Bone marrow (tissue), 2 donors: ENCODE results near the gene PIP4K2B.
"Not testable (repeated sequence)": the region's sequence is repeated elsewhere in the genome, so short reads cannot be mapped to it uniquely, and the experiment has no call there.

Experiments used
- DNase-seq, 2 donors: peaks; one replicate each; lab custom pipeline; 2025; lab: John Stamatoyannopoulos, UW

The PIP4K2B gene

DNA sequence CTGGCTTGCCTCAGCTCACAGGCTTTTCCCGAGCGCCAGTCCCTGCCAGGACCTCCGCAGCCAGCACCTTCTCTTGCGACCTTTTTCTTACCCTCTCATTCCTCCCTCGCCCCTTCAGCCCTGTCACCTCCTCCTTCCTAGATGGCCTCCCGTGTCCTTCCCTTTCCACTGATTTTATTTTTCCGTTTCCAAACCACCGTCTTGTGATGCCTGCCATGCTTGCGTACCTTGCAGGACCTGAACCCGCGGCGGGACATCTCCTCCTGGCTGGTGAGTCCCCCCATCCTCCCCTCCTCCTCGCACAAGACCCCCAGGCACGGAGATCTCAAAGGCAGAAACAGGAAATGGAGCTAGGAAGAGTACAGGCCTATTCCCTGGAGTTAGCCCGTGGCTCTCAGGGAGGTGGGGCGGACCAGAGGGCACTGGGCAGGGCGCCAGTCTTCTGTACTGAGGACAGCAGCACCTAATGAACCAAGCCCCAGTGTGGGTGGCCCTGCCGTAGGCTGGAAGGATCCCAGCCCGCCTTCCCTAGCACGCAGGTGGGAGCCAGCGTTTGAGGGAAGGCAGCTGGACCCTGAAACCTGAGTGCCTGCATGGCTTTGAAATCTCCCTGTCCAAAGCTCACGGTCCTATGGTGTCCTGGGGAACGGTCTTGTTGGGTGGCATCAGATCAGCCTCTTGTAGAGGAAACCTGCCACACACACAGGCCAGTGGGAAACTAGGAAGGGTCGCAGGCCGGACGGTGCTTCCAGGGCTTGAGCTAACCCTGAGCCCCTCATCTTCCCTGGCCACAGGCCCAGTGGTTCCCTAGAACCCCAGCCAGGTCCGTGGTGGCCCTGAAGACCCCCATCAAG is 68.6 kb downstream of the PIP4K2B start:
- DNase-seq: no peak

DNA sequence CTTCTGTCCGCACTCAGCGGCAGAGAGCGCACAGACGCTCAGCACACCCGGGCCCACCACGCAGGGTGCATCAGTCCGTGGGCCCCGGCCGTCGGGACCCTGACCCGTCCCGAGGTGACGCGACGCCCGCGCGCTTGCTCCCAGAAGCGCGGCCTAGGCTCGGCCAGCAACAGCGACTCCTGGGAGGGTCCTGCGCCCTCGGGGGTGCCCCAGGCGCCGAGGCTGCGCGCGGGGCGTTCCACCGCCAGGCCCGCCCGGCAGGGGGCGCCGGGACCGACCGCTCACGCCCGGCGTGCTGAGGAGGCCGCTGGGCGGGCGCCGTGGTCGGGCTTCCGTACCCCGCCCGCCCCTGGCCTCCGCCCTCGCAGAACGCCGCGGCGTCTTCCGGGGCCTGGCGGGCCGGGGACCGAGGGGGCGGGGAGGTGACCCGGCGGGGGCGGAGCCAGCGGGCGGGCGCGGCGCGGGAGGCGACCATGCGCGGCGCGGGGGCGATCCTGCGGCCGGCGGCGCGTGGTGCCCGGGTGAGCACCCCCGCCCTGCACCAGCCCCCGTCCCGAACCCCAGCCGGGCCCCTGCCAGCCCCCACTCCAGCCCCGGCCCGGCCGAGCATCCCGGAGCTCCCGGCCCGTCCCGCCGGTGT is 69.3 kb downstream of the PIP4K2B start, which contains the start of gene CISD3:
TSS of gene CISD3 (plus strand) at position 456 of the 640 bp plus-strand sequence. CDS start at position 474, 18 bp downstream.
- peak; percentile 57 to 81 for DNase-seq

DNA sequence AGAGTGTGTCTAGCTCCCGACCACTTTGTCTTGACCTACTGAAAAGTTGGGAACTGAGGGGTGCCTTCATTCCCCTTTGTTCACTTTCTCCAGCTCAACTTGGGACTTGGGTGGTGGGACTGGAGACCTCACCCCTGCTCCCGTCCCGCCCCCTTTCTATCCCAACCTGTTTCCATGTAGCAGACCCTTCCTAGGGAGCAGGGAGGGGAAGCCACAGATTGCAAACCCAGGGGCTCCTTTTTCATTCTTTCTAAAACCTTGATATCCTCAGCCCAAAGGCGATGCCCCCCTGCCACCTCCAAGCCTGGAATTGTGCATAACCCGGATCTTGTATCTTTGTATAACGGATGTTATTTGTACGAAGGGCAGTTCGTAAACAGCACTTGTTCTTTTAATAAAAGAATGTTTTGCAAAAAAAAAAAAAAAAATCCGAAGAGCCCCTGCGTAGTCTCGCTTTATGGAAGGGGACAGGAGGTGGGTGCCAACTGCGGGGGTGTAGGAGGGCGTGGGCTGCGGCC is 69.9 kb downstream of the PIP4K2B start:
- DNase-seq: no peak

DNA sequence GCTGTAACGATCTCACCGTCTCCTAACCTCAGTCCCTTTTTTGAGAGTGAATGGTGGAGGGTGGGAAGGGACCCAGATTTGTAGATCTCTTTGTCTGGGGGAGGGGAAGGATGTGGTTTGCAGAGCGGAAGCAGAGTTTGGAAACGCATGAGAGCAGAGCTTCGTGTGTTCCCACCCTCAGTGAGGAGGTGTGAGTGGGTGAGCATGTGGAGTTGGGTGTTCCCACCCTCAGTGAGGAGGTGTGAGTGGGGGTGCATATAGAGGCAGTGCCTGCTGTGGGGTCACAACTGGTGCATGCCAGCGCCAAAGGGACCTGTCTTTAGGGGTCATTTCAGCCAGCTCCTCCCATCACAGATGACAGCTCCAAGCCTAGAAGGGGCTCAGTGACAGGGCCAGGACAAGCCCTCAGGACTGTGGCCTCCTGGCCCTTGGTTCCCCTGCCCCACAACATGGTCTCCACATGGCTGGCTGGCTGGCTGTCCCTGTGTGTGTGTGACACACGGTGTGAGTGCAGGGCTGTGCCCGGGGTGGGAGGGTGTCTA is 71.0 kb downstream of the PIP4K2B start:
- peak in 1 of 2 donors; percentile 10 for DNase-seq

DNA sequence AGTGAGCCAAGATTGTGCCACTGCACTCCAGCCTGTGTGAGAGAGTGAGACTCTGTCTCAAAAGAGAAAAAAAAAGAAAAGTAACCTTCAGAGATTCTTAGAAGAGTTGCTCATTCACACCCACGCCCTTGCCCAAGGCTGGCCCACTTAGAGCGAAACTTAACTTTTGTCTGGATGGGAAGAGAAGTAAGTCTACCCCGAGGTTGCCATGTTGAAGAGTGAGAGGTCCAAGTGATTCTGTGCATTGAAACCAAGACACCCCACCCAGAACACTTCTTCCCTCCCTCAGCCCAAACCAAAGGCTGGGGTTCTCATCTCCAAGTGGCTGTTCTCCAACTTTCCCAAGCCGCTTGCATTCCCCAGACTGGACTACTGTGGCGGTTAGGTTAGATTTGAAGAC is 71.6 kb downstream of the PIP4K2B start:
- DNase-seq: no peak

DNA sequence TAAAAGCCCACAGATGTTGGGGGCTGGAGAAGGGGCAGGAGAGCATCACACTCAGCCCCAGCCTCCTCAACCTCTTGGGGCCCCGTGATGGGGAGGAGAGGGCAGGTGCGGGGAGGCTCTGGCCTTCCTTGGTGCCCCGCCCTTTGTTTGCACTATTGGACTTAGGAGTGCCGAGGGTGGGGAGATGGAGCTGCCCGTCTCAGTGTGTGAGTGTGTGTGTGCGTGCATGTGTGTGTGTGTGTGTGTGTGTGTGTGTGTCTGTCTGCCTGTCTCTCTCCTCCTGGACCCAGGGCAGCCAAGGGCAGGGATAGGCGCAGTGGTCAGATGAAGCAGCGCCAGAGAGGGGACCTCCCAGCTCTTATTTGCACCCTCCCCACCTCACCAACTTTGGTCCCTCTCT is 73.2 kb downstream of the PIP4K2B start:
- not testable (repeated sequence) for DNase-seq

DNA sequence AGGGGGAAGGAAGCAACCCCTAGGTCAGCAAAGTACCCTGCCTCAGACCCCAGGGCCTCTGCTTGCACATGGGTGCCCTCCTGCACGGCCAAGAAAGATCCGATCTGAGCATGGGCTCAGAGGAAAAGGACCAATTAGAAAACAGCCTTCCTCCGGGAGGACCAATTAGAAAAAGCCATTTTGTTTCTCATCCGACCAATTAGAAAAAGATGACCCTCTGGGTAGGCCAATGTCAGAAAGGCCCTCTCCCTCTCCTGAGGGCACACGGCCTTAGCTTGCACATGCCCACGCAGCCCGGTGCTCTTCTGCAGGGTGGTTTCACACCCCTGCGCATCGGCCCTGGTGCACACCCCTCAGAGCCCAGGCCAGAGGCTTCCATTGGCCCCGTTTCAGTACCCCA is 74.3 kb downstream of the PIP4K2B start:
- DNase-seq: no peak

DNA sequence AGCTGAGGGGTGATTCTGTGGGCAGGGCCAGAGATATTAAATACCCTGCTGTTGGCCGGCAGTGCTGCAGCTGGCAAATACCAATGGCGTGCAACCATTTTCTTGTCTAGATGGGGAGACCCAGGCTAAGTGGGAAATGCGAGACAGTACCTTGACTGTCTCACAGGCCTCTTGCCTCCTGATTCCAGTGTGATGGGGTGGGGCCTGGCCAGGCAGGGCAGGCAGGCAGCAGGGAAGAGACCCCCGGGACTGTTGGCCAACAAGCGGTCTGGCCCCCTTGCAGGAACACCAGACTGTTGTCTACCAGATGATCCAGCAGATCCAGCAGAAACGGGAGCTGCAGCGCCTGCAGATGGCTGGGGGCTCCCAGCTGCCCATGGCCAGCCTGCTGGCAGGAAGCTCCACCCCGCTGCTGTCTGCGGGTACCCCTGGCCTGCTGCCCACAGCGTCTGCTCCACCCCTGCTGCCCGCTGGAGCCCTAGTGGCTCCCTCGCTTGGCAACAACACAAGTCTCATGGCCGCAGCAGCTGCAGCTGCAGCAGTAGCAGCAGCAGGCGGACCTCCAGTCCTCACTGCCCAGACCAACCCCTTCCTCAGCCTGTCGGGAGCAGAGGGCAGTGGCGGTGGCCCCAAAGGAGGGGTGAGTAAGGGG is 74.9 kb downstream of the PIP4K2B start:
- no peak for DNase-seq

DNA sequence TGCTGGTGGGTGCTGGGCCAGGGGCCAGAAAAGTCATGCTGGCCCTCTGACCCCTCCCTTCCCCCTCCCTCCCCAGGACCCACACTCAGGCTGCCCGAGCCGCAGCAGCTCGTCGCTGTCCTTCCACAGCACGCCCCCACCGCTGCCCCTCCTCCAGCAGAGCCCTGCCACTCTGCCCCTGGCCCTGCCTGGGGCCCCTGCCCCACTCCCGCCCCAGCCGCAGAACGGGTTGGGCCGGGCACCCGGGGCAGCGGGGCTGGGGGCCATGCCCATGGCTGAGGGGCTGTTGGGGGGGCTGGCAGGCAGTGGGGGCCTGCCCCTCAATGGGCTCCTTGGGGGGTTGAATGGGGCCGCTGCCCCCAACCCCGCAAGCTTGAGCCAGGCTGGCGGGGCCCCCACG is 77.6 kb downstream of the PIP4K2B start:
- no peak for DNase-seq

DNA sequence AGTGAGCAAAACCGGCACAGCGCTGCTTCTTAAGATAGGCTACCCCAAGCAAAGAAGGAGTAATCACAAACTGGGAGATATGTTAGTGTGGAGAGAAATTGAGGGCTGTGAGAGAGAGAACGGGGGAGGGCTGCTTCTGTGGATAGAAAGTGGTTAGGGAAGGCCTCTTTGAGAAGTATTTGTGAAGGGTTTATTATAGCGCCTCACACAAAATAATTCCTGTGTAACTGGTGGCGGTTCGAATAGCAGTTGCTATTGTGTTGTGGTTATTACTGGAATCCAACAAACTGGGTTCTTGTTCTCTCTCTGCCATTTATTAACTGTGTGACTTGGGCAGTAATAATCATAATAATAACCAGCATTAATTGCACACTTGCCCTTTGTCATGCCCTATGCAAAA is 78.4 kb downstream of the PIP4K2B start:
- no peak for DNase-seq

DNA sequence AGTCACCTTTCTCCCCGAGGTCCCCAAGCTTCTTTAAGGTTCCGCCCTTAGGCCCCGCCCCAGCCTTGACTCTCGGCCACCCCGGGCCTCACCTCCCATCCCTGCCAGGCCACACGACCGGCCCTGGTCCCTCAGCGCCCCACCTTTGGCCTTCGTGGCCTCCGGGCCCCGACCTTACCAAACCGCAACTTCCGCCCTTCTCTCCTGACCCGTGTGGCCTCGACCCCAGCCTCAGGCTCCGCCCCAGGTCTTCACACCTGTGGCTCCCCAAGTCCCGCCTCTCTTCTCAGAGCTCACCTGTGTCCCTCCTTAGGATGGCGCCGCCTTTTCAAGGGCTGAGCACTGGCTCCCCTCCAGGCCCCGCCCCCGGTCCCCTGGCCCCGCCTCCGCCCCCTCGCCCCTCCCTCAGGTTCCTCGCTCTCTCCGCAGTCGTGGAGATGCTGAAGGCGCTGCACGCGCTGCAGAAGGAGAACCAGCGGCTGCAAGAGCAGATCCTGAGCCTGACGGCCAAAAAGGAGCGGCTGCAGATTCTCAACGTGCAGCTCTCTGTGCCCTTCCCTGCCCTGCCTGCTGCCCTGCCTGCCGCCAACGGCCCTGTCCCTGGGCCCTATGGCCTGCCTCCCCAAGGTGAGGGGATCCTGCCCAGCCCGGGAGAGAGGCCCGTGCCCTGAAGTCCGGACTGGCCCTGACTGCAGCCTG is 79.3 kb downstream of the PIP4K2B start:
- no peak for DNase-seq

DNA sequence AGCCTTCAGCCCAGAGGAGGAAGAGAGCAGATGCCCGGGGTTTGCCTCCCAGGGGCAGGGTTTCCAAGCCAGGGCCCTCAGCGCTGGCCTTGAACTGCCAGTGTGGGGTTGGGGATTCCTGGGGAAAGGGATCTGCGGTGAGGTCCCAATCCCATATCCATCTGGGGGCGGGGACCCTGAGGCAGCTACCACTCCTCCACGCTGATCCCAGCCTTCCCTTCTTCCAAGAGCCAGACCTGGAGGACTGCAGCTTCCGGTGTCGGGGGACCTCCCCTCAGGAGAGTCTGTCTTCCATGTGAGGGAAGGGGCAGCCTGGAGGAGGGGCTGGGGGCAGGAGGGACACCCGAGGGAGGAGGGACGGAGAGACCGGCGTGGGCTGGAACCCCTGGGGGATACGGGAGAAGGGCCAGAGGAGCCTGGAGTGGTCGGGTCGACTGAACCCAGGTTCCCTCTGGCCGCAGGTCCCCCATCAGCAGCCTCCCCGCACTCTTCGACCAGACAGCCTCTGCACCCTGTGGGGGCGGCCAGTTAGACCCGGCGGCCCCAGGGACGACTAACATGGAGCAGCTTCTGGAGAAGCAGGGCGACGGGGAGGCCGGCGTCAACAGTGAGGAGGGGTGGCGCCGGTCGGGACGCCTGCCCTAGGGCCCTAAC is 79.9 kb downstream of the PIP4K2B start:
- DNase-seq: no peak

DNA sequence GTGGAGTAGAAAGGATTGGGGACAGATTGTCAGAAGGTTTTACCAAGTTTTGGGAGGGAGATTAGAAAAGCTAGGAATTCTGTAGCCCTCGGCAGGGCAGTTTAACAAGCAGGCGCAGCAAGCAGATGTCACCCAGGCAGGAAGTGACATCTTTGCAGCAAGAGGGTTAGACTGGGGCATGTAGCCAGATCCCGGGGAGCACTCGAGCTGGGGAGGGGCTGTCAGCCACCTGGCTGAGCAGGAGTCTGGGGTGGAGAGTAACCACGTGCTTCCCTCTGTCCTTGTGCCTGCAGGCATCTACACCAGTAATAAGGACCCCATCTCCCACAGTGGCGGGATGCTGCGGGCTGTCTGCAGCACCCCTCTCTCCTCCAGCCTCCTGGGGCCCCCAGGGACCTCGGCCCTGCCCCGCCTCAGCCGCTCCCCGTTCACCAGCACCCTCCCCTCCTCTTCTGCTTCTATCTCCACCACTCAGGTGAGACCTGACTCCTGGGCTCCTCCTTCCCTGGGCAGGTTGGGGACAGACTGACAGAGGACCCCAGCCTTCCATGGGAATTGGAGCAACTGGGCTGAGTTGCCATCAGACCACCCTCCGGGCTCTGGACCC is 82.1 kb downstream of the PIP4K2B start:
- no peak for DNase-seq

DNA sequence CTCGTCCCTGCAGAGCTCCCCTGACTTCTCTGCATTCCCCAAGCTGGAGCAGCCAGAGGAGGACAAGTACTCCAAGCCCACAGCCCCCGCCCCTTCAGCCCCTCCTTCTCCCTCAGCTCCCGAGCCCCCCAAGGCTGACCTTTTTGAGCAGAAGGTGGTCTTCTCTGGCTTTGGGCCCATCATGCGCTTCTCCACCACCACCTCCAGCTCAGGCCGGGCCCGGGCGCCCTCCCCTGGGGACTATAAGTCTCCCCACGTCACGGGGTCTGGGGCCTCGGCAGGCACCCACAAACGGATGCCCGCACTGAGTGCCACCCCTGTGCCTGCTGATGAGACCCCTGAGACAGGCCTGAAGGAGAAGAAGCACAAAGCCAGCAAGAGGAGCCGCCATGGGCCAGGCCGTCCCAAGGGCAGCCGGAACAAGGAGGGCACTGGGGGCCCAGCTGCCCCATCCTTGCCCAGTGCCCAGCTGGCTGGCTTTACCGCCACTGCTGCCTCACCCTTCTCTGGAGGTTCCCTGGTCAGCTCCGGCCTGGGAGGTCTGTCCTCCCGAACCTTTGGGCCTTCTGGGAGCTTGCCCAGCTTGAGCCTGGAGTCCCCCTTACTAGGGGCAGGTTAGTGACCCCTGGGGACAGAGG is 82.9 kb downstream of the PIP4K2B start:
- no peak for DNase-seq
